HCT116 (cell line): Measurements from ENCODE around the gene OTULIN. TPM values are rescaled to one million over a fixed set of nuclear protein-coding genes. Genes with fewer than 3 reads are reported as not detected.

Experiments used
- ATAC-seq: fragments of 200-7000 bp; cut with Tn5 transposase; 2 replicates; pipeline ENCODE4 v1.9.1; 2020; ENCODE audit warnings: mild to moderate bottlenecking, moderate library complexity
- BruUV-seq: library from RNA; stranded (reverse); fragments of 400-500 nt; replicated peaks from 2 replicates; lab custom pipeline; 2021; lab: Mats Ljungman, UMichigan
- CTCF ChIA-PET: fragments of 300-600 bp; sonication (Branson Sonifier 250); formaldehyde crosslinking; loops from one replicate; lab custom pipeline; 2021; ENCODE audit warnings: antibody characterized with exemption; lab: Charles Lee
- POLR2A ChIA-PET: fragments of 300-600, 350-600 bp; sonication (Branson Sonifier 250); formaldehyde crosslinking; loops from one replicate; lab custom pipeline; 2021; ENCODE audit warnings: antibody characterized with exemption; lab: Charles Lee
- RAD21 ChIA-PET, 2 experiments: fragments of 300-600 bp; sonication (Branson Sonifier 250); formaldehyde crosslinking; loops; one replicate each; lab custom pipeline; 2023; ENCODE audit warnings: low total read pairs in 2 of 2; ENCODE audit not compliant: uncharacterized antibody in 2 of 2, unreplicated experiment in 2 of 2, low non-redundant PET in 1 of 2; lab: Charles Lee
- DNase-seq: peaks from one replicate; pipeline ENCODE4 v3.0.0-alpha.2; 2010; ENCODE audit warnings: low read depth, low spot score
- H2AFZ ChIP-seq: fragments of 200-600 bp; shearing (Covaris generic), sonication (generic); 2 replicates; pipeline ENCODE4 v1.6.1; 2017; ENCODE audit warnings: low read depth, mixed run types, mixed read lengths, antibody characterized with exemption, low read length; ENCODE audit not compliant: poor library complexity, severe bottlenecking
- H3K27ac ChIP-seq: 2 replicates; pipeline ENCODE4 v1.5.1; 2012; ENCODE audit warnings: low read depth, low read length
- H3K27me3 ChIP-seq: fragments of 200-600 bp; sonication (generic); 2 replicates; pipeline ENCODE4 v1.6.1; 2016; ENCODE audit warnings: mixed run types, low read length, mixed read lengths; ENCODE audit not compliant: insufficient read depth
- H3K36me3 ChIP-seq, 2 experiments: fragments of 200-500 bp in 1 of 2; fragments of 200-600 bp in 1 of 2; sonication (Bioruptor generic) in 1 of 2; sonication (generic) in 1 of 2; 2 replicates each; pipeline versions ENCODE4 v1.5.1 to v1.6.1; 2014 to 2016; ENCODE audit warnings: low read length in 2 of 2, inconsistent platforms in 1 of 2, mixed read lengths in 1 of 2, mixed run types in 1 of 2; ENCODE audit not compliant: insufficient read depth in 2 of 2, control insufficient read depth in 1 of 2
- H3K4me1 ChIP-seq, 2 experiments: fragments of 200-600 bp in 1 of 2; sonication (generic) in 1 of 2; 2 replicates each; pipeline versions ENCODE4 v1.5.1 to v1.6.1; 2012 to 2017; ENCODE audit warnings: low read length in 2 of 2, inconsistent platforms in 1 of 2, mild to moderate bottlenecking in 1 of 2, mixed read lengths in 1 of 2, mixed run types in 1 of 2, moderate library complexity in 1 of 2; ENCODE audit not compliant: insufficient read depth in 2 of 2, control insufficient read depth in 1 of 2
- H3K4me2 ChIP-seq: fragments of 200-600 bp; sonication (generic); 2 replicates; pipeline ENCODE4 v1.6.1; 2017; ENCODE audit warnings: mixed run types, low read length, mixed read lengths
- H3K4me3 ChIP-seq, 2 experiments: fragments of 200-600 bp in 1 of 2; sonication (generic) in 1 of 2; replicated peaks in 1 of 2; 2 replicates each; pipeline ENCODE4 v1.5.1; 2011 to 2016; ENCODE audit warnings: low read length in 2 of 2, control low read depth in 1 of 2, low read depth in 1 of 2, mild to moderate bottlenecking in 1 of 2, mixed read lengths in 1 of 2, mixed run types in 1 of 2
- H3K79me2 ChIP-seq: fragments of 200-600 bp; sonication (generic); 2 replicates; pipeline ENCODE4 v1.6.1; 2017; ENCODE audit warnings: mild to moderate bottlenecking, mixed run types, low read length, moderate library complexity, mixed read lengths; ENCODE audit not compliant: insufficient read depth
- H3K9ac ChIP-seq: fragments of 200-600 bp; sonication (generic); 2 replicates; pipeline ENCODE4 v1.6.1; 2016; ENCODE audit warnings: low read length, mixed read lengths
- H3K9me2 ChIP-seq: fragments of 200-600 bp; sonication (generic), shearing (Covaris generic); 2 replicates; pipeline ENCODE4 v1.6.1; 2017; ENCODE audit warnings: mixed run types, mild to moderate bottlenecking, moderate library complexity; ENCODE audit not compliant: insufficient read depth
- H3K9me3 ChIP-seq, 2 experiments: fragments of 200-500 bp in 1 of 2; fragments of 200-600 bp in 1 of 2; sonication (Bioruptor generic) in 1 of 2; sonication (generic) in 1 of 2; 2 replicates each; pipeline ENCODE4 v1.6.1; 2014 to 2017; ENCODE audit warnings: low read length in 2 of 2, mixed read lengths in 2 of 2, inconsistent platforms in 1 of 2, low read depth in 1 of 2, mild to moderate bottlenecking in 1 of 2, mixed run types in 1 of 2, moderate library complexity in 1 of 2; ENCODE audit not compliant: control insufficient read depth in 1 of 2, insufficient read depth in 1 of 2
- H4K20me1 ChIP-seq: fragments of 200-600 bp; sonication (generic), shearing (Covaris generic); 2 replicates; pipeline ENCODE4 v1.6.1; 2017; ENCODE audit warnings: mixed run types, mild to moderate bottlenecking, moderate library complexity; ENCODE audit not compliant: insufficient read depth
- CEBPB ChIP-seq: IDR thresholded peaks from 2 replicates; pipeline ENCODE4 v1.6.1; 2012; ENCODE audit warnings: low read depth
- EGR1 ChIP-seq: IDR thresholded peaks from 2 replicates; pipeline ENCODE4 v1.6.1; 2012; ENCODE audit warnings: low read depth
- EZH2 ChIP-seq: fragments of 200-600 bp; sonication (generic); IDR thresholded peaks from 2 replicates; pipeline ENCODE4 v1.6.1; 2017; ENCODE audit warnings: antibody characterized with exemption, mixed run types
- FOSL1 ChIP-seq: IDR thresholded peaks from 2 replicates; pipeline ENCODE4 v1.6.1; 2012; ENCODE audit warnings: low read depth
- JUND ChIP-seq: IDR thresholded peaks from 2 replicates; pipeline ENCODE4 v1.6.1; 2012
- POLR2A ChIP-seq: IDR thresholded peaks from 2 replicates; pipeline ENCODE4 v1.7.0; 2011; ENCODE audit warnings: borderline replicate concordance; ENCODE audit not compliant: insufficient read depth, insufficient read length; ENCODE audit errors: extremely low read depth
- POLR2AphosphoS5 ChIP-seq: IDR thresholded peaks from 2 replicates; pipeline ENCODE4 v1.6.1; 2011; ENCODE audit warnings: mild to moderate bottlenecking, low read depth, low read length, moderate library complexity
- RAD21 ChIP-seq: IDR thresholded peaks from 2 replicates; pipeline ENCODE4 v1.6.1; 2012; ENCODE audit warnings: low read depth, mild to moderate bottlenecking
- SIN3A ChIP-seq: IDR thresholded peaks from 2 replicates; pipeline ENCODE4 v1.6.1; 2012; ENCODE audit warnings: low read depth
- SP1 ChIP-seq: IDR thresholded peaks from 2 replicates; pipeline ENCODE4 v1.6.1; 2012; ENCODE audit warnings: low read depth
- SRF ChIP-seq: IDR thresholded peaks from 2 replicates; pipeline ENCODE4 v1.6.1; 2012; ENCODE audit warnings: low read depth
- TCF7L2 ChIP-seq: IDR thresholded peaks from 2 replicates; pipeline ENCODE4 v1.7.0; 2011; ENCODE audit warnings: borderline replicate concordance, inconsistent platforms; ENCODE audit not compliant: insufficient read depth, insufficient read length; ENCODE audit errors: extremely low read depth
- YY1 ChIP-seq: IDR thresholded peaks from 2 replicates; pipeline ENCODE4 v1.6.1; 2011; ENCODE audit warnings: low read length, low read depth, moderate library complexity, mild to moderate bottlenecking; ENCODE audit not compliant: insufficient replicate concordance; ENCODE audit errors: extremely low read depth
- ZFX ChIP-seq: fragments of 450-650 bp; IDR thresholded peaks from 2 replicates; pipeline ENCODE4 v1.6.1; 2017
- ZNF274 ChIP-seq: fragments of 200-500 bp; sonication (Bioruptor generic); IDR thresholded peaks from 2 replicates; pipeline ENCODE4 v1.6.1; 2014; ENCODE audit warnings: mild to moderate bottlenecking, low read depth, low read length, inconsistent platforms
- intact Hi-C: fragments of 100-400 bp; cut with micrococcal nuclease; formaldehyde crosslinking; loops from 2 replicates; pipeline ENCODE4 v1.10.0; 2022
- total RNA-seq: library from RNA; stranded (reverse); gene quantifications from one replicate; pipeline ENCODE4 v1.2.1, GENCODE V29; 2021; ENCODE audit not compliant: unreplicated experiment
- TF ChIP-seq, protein P1 (sequence below), 3 experiments: fragments of 200-600 bp in 1 of 3; sonication (generic) in 1 of 3; IDR thresholded peaks in 2 of 3; conservative IDR thresholded peaks in 1 of 3; 2 replicates each; pipeline ENCODE4 v1.5.1; 2012 to 2017; ENCODE audit warnings: low read depth in 2 of 3, low read length in 2 of 3, antibody characterized with exemption in 1 of 3, borderline replicate concordance in 1 of 3, control low read depth in 1 of 3, mild to moderate bottlenecking in 1 of 3, mixed read lengths in 1 of 3, mixed run types in 1 of 3, moderate library complexity in 1 of 3; ENCODE audit not compliant: insufficient read depth in 1 of 3
- TF ChIP-seq, protein P2 (sequence below): IDR thresholded peaks from 2 replicates; pipeline ENCODE4 v1.6.1; 2012
- TF ChIP-seq, protein P3 (sequence below): IDR thresholded peaks from 2 replicates; pipeline ENCODE4 v1.6.1; 2012
- TF ChIP-seq, protein P4 (sequence below): IDR thresholded peaks from 2 replicates; pipeline ENCODE4 v1.6.1; 2011; ENCODE audit warnings: mild to moderate bottlenecking, low read length, moderate library complexity; ENCODE audit not compliant: insufficient replicate concordance; ENCODE audit errors: extremely low read depth

Gene OTULIN
- total RNA-seq, 1 experiment from 2014 or later = 25.7 TPM

DNA sequence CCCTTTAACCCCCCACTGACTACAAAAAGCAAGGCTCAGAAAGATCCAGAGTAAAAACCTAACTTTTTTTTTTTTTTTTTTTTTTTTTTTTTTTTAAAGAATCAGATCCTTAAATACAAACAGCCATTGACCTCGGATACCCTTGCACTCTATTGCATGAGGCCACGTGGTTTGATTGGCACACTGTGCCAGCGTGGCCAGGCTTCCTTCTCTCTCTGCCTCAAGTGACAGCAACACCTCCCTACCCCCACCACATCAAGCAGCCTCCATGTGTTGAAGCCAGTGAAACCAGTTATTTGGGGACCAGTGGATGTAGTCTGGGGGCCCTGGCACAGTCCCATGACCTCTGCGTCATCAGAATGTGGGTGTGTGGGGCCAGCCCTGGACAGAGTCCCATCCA lies 71.4 kb downstream of the OTULIN start:
- TF ChIP-seq FOSL1 = no peak
- Histone ChIP-seq H3K9me3 (no peaks in the 10 kb centered on the region), H3K9me2 (no peaks in the 10 kb centered on the region), H4K20me1 (no peaks in the 10 kb centered on the region), H3K9ac (no peak overlapping the region), H3K27ac (no peak overlapping the region), H3K79me2 (no peaks in the 10 kb centered on the region), H3K4me1 (no peaks in the 10 kb centered on the region), H3K4me3 (no peak overlapping the region), H3K27me3 (no peaks in the 10 kb centered on the region), H3K36me3 (no peaks in the 10 kb centered on the region), H3K4me2 (no peak overlapping the region), H2AFZ (no peak overlapping the region)
- RAD21 ChIA-PET = no interaction called here
- ATAC-seq (no peak), DNase-seq (no peak)
- POLR2A ChIA-PET = no interaction called here
- CTCF ChIA-PET = no interaction called here
- intact Hi-C loops = no loop called here
- no TSS peak for BruUV-seq

DNA sequence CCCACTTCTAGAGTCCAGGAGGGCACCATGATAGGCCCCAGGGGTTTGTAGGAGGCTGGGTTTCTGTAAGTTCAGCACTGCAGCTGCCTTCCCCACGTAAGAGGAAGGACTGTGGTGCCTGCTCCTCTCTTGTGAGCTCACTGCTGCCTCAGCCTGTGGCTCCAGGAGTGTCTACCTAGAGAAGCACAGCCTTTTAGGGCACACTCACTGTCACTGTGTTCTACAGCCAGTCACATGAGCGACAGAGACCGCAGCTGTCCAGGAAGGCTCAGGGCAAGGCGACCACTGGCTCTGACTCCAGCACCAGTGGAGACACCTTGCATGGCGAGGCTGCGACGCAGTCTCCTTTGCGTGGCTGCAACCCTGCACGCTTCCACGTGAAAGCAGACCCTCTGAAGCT lies 72.8 kb downstream of the OTULIN start:
- Histone ChIP-seq H3K4me3 (no peak overlapping the region), H3K9ac (no peak overlapping the region), H3K9me2 (no peaks in the 10 kb centered on the region), H3K4me2 (no peak overlapping the region), H4K20me1 (no peaks in the 10 kb centered on the region), H3K27me3 (no peaks in the 10 kb centered on the region), H3K9me3 (no peaks in the 10 kb centered on the region), H2AFZ (no peak overlapping the region), H3K4me1 (no peaks in the 10 kb centered on the region), H3K27ac (no peak overlapping the region), H3K79me2 (no peaks in the 10 kb centered on the region), H3K36me3 (no peaks in the 10 kb centered on the region)
- ATAC-seq (no peak), DNase-seq (no peak)
- BruUV-seq = no TSS peak
- ChIA-PET RAD21 (no interaction called here), CTCF (no interaction called here), POLR2A (no interaction called here)
- intact Hi-C loops = no loop called here
- TF ChIP-seq POLR2A (no peak), ZFX (no peak), FOSL1 (no peak), ZNF274 (no peak), SRF (no peak), EZH2 (no peak), TCF7L2 (no peak), SIN3A (no peak), YY1 (no peak), CEBPB (no peak), JUND (no peak), EGR1 (no peak), RAD21 (no peak), POLR2AphosphoS5 (no peak), SP1 (no peak)
- TF ChIP-seq, protein P1, sequence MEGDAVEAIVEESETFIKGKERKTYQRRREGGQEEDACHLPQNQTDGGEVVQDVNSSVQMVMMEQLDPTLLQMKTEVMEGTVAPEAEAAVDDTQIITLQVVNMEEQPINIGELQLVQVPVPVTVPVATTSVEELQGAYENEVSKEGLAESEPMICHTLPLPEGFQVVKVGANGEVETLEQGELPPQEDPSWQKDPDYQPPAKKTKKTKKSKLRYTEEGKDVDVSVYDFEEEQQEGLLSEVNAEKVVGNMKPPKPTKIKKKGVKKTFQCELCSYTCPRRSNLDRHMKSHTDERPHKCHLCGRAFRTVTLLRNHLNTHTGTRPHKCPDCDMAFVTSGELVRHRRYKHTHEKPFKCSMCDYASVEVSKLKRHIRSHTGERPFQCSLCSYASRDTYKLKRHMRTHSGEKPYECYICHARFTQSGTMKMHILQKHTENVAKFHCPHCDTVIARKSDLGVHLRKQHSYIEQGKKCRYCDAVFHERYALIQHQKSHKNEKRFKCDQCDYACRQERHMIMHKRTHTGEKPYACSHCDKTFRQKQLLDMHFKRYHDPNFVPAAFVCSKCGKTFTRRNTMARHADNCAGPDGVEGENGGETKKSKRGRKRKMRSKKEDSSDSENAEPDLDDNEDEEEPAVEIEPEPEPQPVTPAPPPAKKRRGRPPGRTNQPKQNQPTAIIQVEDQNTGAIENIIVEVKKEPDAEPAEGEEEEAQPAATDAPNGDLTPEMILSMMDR (IDR thresholded peaks at IDR 0.05 in 2 of 3, conservative IDR thresholded peaks at IDR 0.05 in 1 of 3; ENCODE audit: borderline replicate concordance in 1 of 3, insufficient read depth in 1 of 3, low read depth in 2 of 3, low read length in 2 of 3) = no peak
- TF ChIP-seq, protein P2, sequence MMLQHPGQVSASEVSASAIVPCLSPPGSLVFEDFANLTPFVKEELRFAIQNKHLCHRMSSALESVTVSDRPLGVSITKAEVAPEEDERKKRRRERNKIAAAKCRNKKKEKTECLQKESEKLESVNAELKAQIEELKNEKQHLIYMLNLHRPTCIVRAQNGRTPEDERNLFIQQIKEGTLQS = no peak
- TF ChIP-seq, protein P3, sequence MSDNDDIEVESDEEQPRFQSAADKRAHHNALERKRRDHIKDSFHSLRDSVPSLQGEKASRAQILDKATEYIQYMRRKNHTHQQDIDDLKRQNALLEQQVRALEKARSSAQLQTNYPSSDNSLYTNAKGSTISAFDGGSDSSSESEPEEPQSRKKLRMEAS = no peak
- TF ChIP-seq, protein P4, sequence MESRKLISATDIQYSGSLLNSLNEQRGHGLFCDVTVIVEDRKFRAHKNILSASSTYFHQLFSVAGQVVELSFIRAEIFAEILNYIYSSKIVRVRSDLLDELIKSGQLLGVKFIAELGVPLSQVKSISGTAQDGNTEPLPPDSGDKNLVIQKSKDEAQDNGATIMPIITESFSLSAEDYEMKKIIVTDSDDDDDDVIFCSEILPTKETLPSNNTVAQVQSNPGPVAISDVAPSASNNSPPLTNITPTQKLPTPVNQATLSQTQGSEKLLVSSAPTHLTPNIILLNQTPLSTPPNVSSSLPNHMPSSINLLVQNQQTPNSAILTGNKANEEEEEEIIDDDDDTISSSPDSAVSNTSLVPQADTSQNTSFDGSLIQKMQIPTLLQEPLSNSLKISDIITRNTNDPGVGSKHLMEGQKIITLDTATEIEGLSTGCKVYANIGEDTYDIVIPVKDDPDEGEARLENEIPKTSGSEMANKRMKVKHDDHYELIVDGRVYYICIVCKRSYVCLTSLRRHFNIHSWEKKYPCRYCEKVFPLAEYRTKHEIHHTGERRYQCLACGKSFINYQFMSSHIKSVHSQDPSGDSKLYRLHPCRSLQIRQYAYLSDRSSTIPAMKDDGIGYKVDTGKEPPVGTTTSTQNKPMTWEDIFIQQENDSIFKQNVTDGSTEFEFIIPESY = no peak
